Keratinocyte (primary cell): Measurements from ENCODE around the gene EHBP1. TPM values are rescaled to one million over a fixed set of nuclear protein-coding genes. Genes with fewer than 3 reads are reported as not detected.

ENCODE experiments used
- DNase-seq: peaks from one replicate; pipeline ENCODE4 v3.0.0-alpha.2; 2011; ENCODE audit warnings: low read depth, missing footprints, low spot score
- FAIRE-seq: peaks from 2 replicates; lab custom pipeline; 2011; peaks lifted over from hg19 to GRCh38; lab: Jason Lieb, UNC
- H2AFZ ChIP-seq: 2 replicates; pipeline ENCODE4 v1.6.0; 2012; ENCODE audit warnings: low read length, control low read depth, inconsistent platforms; ENCODE audit not compliant: control insufficient read depth
- H3K27ac ChIP-seq: 2 replicates; pipeline ENCODE4 v1.5.1; 2011; ENCODE audit warnings: low read length; ENCODE audit not compliant: control insufficient read depth, insufficient read depth
- H3K27me3 ChIP-seq: 3 replicates; pipeline ENCODE4 v1.6.0; 2011; ENCODE audit warnings: low read length; ENCODE audit not compliant: control insufficient read depth, insufficient read depth; ENCODE audit errors: extremely low read depth
- H3K36me3 ChIP-seq, 2 experiments: 2 replicates in 1 of 2; 3 replicates in 1 of 2; pipeline ENCODE4 v1.5.1; 2011; ENCODE audit warnings: low read length in 2 of 2, mild to moderate bottlenecking in 1 of 2; ENCODE audit not compliant: control insufficient read depth in 2 of 2, insufficient read depth in 2 of 2; ENCODE audit errors: extremely low read depth in 1 of 2
- H3K4me1 ChIP-seq: 3 replicates; pipeline ENCODE4 v1.5.1; 2011; ENCODE audit warnings: low read length; ENCODE audit not compliant: control insufficient read depth, insufficient read depth; ENCODE audit errors: extremely low read depth
- H3K4me2 ChIP-seq: 3 replicates; pipeline ENCODE4 v1.6.0; 2011; ENCODE audit warnings: low read depth, low read length; ENCODE audit not compliant: control insufficient read depth, insufficient read depth; ENCODE audit errors: extremely low read depth
- H3K4me3 ChIP-seq, 3 experiments: fragments of 200-600 bp in 1 of 3; sonication (generic) in 1 of 3; 2 replicates in 2 of 3; 3 replicates in 1 of 3; pipeline ENCODE4 v1.5.1; 2011 to 2016; ENCODE audit warnings: low read length in 3 of 3, mild to moderate bottlenecking in 3 of 3, control low read depth in 2 of 3, inconsistent platforms in 1 of 3, low read depth in 1 of 3, mixed read lengths in 1 of 3, mixed run types in 1 of 3, moderate library complexity in 1 of 3; ENCODE audit not compliant: control insufficient read depth in 2 of 3, insufficient read depth in 2 of 3; ENCODE audit errors: extremely low read depth in 1 of 3
- H3K79me2 ChIP-seq: 2 replicates; pipeline ENCODE4 v1.6.0; 2012; ENCODE audit warnings: low read length; ENCODE audit not compliant: control insufficient read depth, insufficient read depth
- H3K9ac ChIP-seq: 3 replicates; pipeline ENCODE4 v1.6.0; 2011; ENCODE audit warnings: low read length; ENCODE audit not compliant: control insufficient read depth, insufficient read depth; ENCODE audit errors: extremely low read depth
- H3K9me1 ChIP-seq: 3 replicates; pipeline ENCODE4 v1.6.0; 2011; ENCODE audit warnings: low read length; ENCODE audit not compliant: control insufficient read depth, insufficient read depth; ENCODE audit errors: extremely low read depth
- H3K9me3 ChIP-seq: 2 replicates; pipeline ENCODE4 v1.5.1; 2012; ENCODE audit warnings: low read depth, low read length; ENCODE audit not compliant: control insufficient read depth
- H4K20me1 ChIP-seq: 3 replicates; pipeline ENCODE4 v1.6.0; 2011; ENCODE audit warnings: low read length; ENCODE audit not compliant: control insufficient read depth, insufficient read depth; ENCODE audit errors: extremely low read depth
- EZH2 ChIP-seq: IDR thresholded peaks from one replicate; pipeline ENCODE4 v1.6.1; 2012; ENCODE audit warnings: inconsistent platforms, mild to moderate bottlenecking, low read length, moderate library complexity
- dilution Hi-C: fragments of 300-500 bp; cut with MboI; formaldehyde crosslinking; loops from one replicate; pipeline ENCODE4 v1.7.0; 2020; ENCODE audit warnings: low sequenced_read_pairs; ENCODE audit not compliant: extremely low pct_ligation_motif_present
- polyA plus RNA-seq, 5 experiments: library from polyadenylated mRNA; depleted of rRNA in 3 of 5; stranded (reverse) in 3 of 5; stranded (forward) in 1 of 5; unstranded in 1 of 5; fragments of >200 nt; gene quantifications; 1 replicate in 1 of 5; 2 replicates in 3 of 5; 3 replicates in 1 of 5; pipeline versions ENCODE4 v1.2.1 to v1.2.3, GENCODE V29; 2011 to 2012; ENCODE audit warnings: missing spikeins in 2 of 5, low read depth in 1 of 5, low replicate concordance in 1 of 5
- TF ChIP-seq, protein P1 (sequence below), 3 experiments: IDR thresholded peaks in 1 of 3; conservative IDR thresholded peaks in 1 of 3; optimal IDR thresholded peaks in 1 of 3; 2 replicates in 2 of 3; 3 replicates in 1 of 3; pipeline versions ENCODE3 to v1.5.1; 2011; ENCODE audit warnings: low read length in 3 of 3, mild to moderate bottlenecking in 3 of 3, moderate library complexity in 2 of 3, control low read depth in 1 of 3, inconsistent platforms in 1 of 3; ENCODE audit not compliant: insufficient read depth in 2 of 3; ENCODE audit errors: extremely low read depth in 1 of 3

EHBP1 gene
- polyA plus RNA-seq, 1 donor (not counting 4 experiments of a cell fraction or from before 2014, with no cell fraction given) = 59.0 TPM

- no peak for FAIRE-seq
- peaks cover 30% of the 10 kb centered on the region for H3K79me2 ChIP-seq
Measured at GRCh38 chr2:62801110-62801509, 95.6 kb downstream of the EHBP1 start.

DNA sequence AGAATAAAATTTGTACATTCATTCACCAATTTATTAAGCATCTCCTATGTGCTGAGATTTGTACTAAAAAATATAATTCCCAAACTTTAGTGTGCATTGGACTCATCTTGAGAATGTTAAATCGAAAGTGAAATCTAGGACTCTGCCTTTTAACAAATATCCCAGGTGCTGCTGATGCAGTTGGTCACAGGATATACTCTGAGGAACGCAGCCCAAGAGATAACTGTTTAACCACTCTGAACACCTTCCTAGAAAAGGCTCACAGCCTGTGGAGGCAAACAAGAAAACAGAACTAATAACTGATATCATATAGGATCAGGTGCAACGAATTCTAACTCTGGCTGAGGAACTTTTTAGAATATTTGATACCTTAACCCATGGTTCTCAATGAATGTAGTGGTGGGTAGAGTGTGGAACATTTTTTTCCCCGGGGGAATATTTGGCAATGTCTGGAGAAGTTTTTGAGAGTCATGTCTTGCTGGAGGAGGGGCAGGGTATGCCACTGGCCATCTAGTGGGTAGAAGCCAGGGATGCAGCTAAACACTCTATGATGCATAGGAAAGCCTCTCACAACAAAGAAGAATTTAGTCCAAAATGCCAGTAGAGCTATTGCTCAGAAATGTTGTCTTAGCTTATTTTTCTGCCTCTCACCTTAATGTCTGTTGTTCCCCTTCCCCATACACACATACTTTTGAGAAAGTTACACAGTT is 96.5 kb downstream of the EHBP1 start:
- H3K27me3 ChIP-seq = no peaks in the 10 kb centered on the region
- no peaks in the 10 kb centered on the region for H3K9me1 ChIP-seq
- peaks cover 26% of the 10 kb centered on the region for H3K79me2 ChIP-seq
- no peak overlapping the region for H3K27ac ChIP-seq
- H2AFZ ChIP-seq = no peak overlapping the region
- FAIRE-seq (peak; percentile 57), DNase-seq (no peak)
- no peak overlapping the region for H3K4me3 ChIP-seq
- dilution Hi-C loops = no loop called here
- H3K36me3 ChIP-seq = peaks cover 4 to 5% of the 10 kb centered on the region in 2 experiments
- no peaks in the 10 kb centered on the region for H4K20me1 ChIP-seq
- no peak for TF ChIP-seq EZH2
- TF ChIP-seq, protein P1, sequence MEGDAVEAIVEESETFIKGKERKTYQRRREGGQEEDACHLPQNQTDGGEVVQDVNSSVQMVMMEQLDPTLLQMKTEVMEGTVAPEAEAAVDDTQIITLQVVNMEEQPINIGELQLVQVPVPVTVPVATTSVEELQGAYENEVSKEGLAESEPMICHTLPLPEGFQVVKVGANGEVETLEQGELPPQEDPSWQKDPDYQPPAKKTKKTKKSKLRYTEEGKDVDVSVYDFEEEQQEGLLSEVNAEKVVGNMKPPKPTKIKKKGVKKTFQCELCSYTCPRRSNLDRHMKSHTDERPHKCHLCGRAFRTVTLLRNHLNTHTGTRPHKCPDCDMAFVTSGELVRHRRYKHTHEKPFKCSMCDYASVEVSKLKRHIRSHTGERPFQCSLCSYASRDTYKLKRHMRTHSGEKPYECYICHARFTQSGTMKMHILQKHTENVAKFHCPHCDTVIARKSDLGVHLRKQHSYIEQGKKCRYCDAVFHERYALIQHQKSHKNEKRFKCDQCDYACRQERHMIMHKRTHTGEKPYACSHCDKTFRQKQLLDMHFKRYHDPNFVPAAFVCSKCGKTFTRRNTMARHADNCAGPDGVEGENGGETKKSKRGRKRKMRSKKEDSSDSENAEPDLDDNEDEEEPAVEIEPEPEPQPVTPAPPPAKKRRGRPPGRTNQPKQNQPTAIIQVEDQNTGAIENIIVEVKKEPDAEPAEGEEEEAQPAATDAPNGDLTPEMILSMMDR (optimal IDR thresholded peaks at IDR 0.05 in 1 of 3, IDR thresholded peaks at IDR 0.05 in 1 of 3, conservative IDR thresholded peaks at IDR 0.05 in 1 of 3; ENCODE audit: extremely low read depth in 1 of 3, insufficient read depth in 2 of 3, low read length in 3 of 3) = peak; percentile 19 to 44 (median 25)
- no peak overlapping the region for H3K4me2 ChIP-seq
- no peak overlapping the region for H3K9ac ChIP-seq
- no peaks in the 10 kb centered on the region for H3K4me1 ChIP-seq
- H3K9me3 ChIP-seq = no peaks in the 10 kb centered on the region

More at GRCh38 chr2:62801110-62801509, 95.6 kb downstream of the EHBP1 start:
- Histone ChIP-seq H2AFZ (no peak overlapping the region), H3K4me2 (no peak overlapping the region), H3K4me3 (no peak overlapping the region), H3K9ac (no peak overlapping the region), H3K9me1 (no peaks in the 10 kb centered on the region), H3K27ac (no peak overlapping the region), H3K27me3 (no peaks in the 10 kb centered on the region), H3K4me1 (no peaks in the 10 kb centered on the region), H3K36me3 (peaks cover 4 to 5% of the 10 kb centered on the region in 2 experiments), H4K20me1 (no peaks in the 10 kb centered on the region), H3K9me3 (no peaks in the 10 kb centered on the region)
- TF ChIP-seq EZH2 = no peak
- TF ChIP-seq, protein P1 (optimal IDR thresholded peaks at IDR 0.05 in 1 of 3, IDR thresholded peaks at IDR 0.05 in 1 of 3, conservative IDR thresholded peaks at IDR 0.05 in 1 of 3; ENCODE audit: extremely low read depth in 1 of 3, insufficient read depth in 2 of 3, low read length in 3 of 3) = no peak
- dilution Hi-C loops = no loop called here
- DNase-seq = no peak
